CD14-positive monocyte (primary cell): ENCODE data around the gene EXOC8. TPM values are rescaled to one million over a fixed set of nuclear protein-coding genes. Genes with fewer than 3 reads are reported as not detected.

Source experiments
- DNase-seq, 3 donors: peaks; one replicate each; pipeline ENCODE4 v3.0.0-alpha.2; 2011 to 2022
- H2AFZ ChIP-seq: 2 replicates; pipeline ENCODE4 v1.6.0; 2012; ENCODE audit warnings: mild to moderate bottlenecking, low read depth, low read length, inconsistent platforms; ENCODE audit not compliant: insufficient read depth, poor library complexity, severe bottlenecking
- H3K27ac ChIP-seq, 2 donors: 1 replicate in 1 of 2; 2 replicates in 1 of 2; pipeline ENCODE4 v1.5.1; 2012 to 2013; ENCODE audit warnings: low read length in 2 of 2, control low read depth in 1 of 2, inconsistent platforms in 1 of 2, low read depth in 1 of 2, mild to moderate bottlenecking in 1 of 2
- H3K27me3 ChIP-seq, 2 donors: one replicate each; pipeline versions ENCODE4 v1.6.0 to v1.6.1; 2011 to 2013; ENCODE audit warnings: low read length in 2 of 2; ENCODE audit not compliant: control insufficient read depth in 2 of 2, insufficient read depth in 2 of 2
- H3K36me3 ChIP-seq, 2 donors: replicated peaks in 1 of 2; 1 replicate in 1 of 2; 2 replicates in 1 of 2; pipeline versions ENCODE4 v1.5.1 to v1.6.1; 2012 to 2013; ENCODE audit warnings: low read length in 2 of 2, control low read depth in 1 of 2, inconsistent platforms in 1 of 2, mild to moderate bottlenecking in 1 of 2; ENCODE audit not compliant: insufficient read depth in 2 of 2, control insufficient read depth in 1 of 2
- H3K4me1 ChIP-seq, 2 donors: 1 replicate in 1 of 2; 2 replicates in 1 of 2; pipeline versions ENCODE4 v1.5.1 to v1.6.1; 2012 to 2013; ENCODE audit warnings: low read length in 2 of 2, control low read depth in 1 of 2, inconsistent platforms in 1 of 2, mild to moderate bottlenecking in 1 of 2, moderate library complexity in 1 of 2; ENCODE audit not compliant: insufficient read depth in 2 of 2, control insufficient read depth in 1 of 2
- H3K4me2 ChIP-seq: replicated peaks from 2 replicates; pipeline ENCODE3; 2012; ENCODE audit warnings: low read length, moderate library complexity, mild to moderate bottlenecking; ENCODE audit not compliant: poor library complexity, severe bottlenecking; ENCODE audit errors: extremely low read depth
- H3K4me3 ChIP-seq, 3 experiments: fragments of 200-600 bp in 1 of 3; sonication (generic) in 1 of 3; replicated peaks in 1 of 3; 1 replicate in 2 of 3; 2 replicates in 1 of 3; pipeline ENCODE4 v1.5.1; 2011 to 2013; ENCODE audit warnings: low read length in 3 of 3, mild to moderate bottlenecking in 3 of 3, control low read depth in 2 of 3, low read depth in 2 of 3, inconsistent platforms in 1 of 3, moderate library complexity in 1 of 3
- H3K79me2 ChIP-seq: 2 replicates; pipeline ENCODE4 v1.6.0; 2012; ENCODE audit warnings: mild to moderate bottlenecking, control low read depth, inconsistent platforms, low read length, moderate library complexity; ENCODE audit not compliant: insufficient read depth
- H3K9ac ChIP-seq: 2 replicates; pipeline ENCODE4 v1.6.0; 2017; ENCODE audit warnings: low read length, mild to moderate bottlenecking; ENCODE audit not compliant: insufficient read depth, poor library complexity, severe bottlenecking
- H3K9me3 ChIP-seq, 2 donors: replicated peaks in 1 of 2; 1 replicate in 1 of 2; 2 replicates in 1 of 2; pipeline versions ENCODE4 v1.5.1 to v1.6.1; 2012 to 2013; ENCODE audit warnings: low read length in 2 of 2, control low read depth in 1 of 2; ENCODE audit not compliant: control insufficient read depth in 1 of 2, insufficient read depth in 1 of 2
- H4K20me1 ChIP-seq: 2 replicates; pipeline ENCODE4 v1.6.0; 2012; ENCODE audit warnings: mild to moderate bottlenecking, low read length, control low read depth, moderate library complexity; ENCODE audit not compliant: insufficient read depth
- H3K27ac Mint-ChIP-seq, 7 donors: one replicate each; pipeline ENCODE4 v1.8.0; 2020; ENCODE audit warnings: mild to moderate bottlenecking in 7 of 7, mixed read lengths in 7 of 7, moderate library complexity in 6 of 7, inconsistent platforms in 2 of 7
- H3K27me3 Mint-ChIP-seq, 3 donors: one replicate each; pipeline ENCODE4 v1.8.0; 2021 to 2022; ENCODE audit warnings: low read depth in 3 of 3, mild to moderate bottlenecking in 3 of 3, mixed read lengths in 3 of 3, moderate library complexity in 3 of 3, inconsistent platforms in 1 of 3
- H3K36me3 Mint-ChIP-seq, 2 donors: one replicate each; pipeline ENCODE4 v1.8.0; 2020; ENCODE audit warnings: mixed read lengths in 2 of 2, inconsistent platforms in 1 of 2, mild to moderate bottlenecking in 1 of 2
- H3K4me1 Mint-ChIP-seq: one replicate; pipeline ENCODE4 v1.8.0; 2020; ENCODE audit warnings: mild to moderate bottlenecking, mixed read lengths
- H3K4me3 Mint-ChIP-seq, 2 donors: one replicate each; pipeline ENCODE4 v1.8.0; 2020; ENCODE audit warnings: mild to moderate bottlenecking in 2 of 2, mixed read lengths in 2 of 2, moderate library complexity in 1 of 2
- H3K9me3 Mint-ChIP-seq, 7 donors: one replicate each; pipeline ENCODE4 v1.8.0; 2020 to 2022; ENCODE audit warnings: mixed read lengths in 7 of 7, mild to moderate bottlenecking in 6 of 7, moderate library complexity in 6 of 7, inconsistent platforms in 2 of 7
- WGBS: methylation state at CpG from one replicate; pipeline ENCODE4 v1.1.5; 2013; ENCODE audit warnings: missing lambda C conversion rate; ENCODE audit not compliant: insufficient coverage; 5-methylcytosine and 5-hydroxymethylcytosine counted together
- intact Hi-C, 2 donors: fragments of 100-400 bp; cut with micrococcal nuclease; formaldehyde crosslinking; loops; one replicate each; pipeline versions ENCODE4 v1.15.0 to v1.15.1; 2023
- polyA plus RNA-seq, 3 donors: library from polyadenylated mRNA; depleted of rRNA in 1 of 3; unstranded in 2 of 3; stranded (reverse) in 1 of 3; fragments of 300-500 nt in 2 of 3; fragments of >200 nt in 1 of 3; fragmentation: Illumina TruSeq in 2 of 3; gene quantifications; 1 replicate in 2 of 3; 2 replicates in 1 of 3; pipeline ENCODE4 v1.2.3, GENCODE V29; 2012 to 2021
- TF ChIP-seq, protein P1 (sequence below): fragments of 200-600 bp; IDR thresholded peaks from one replicate; pipeline ENCODE4 v1.8.0; 2022; ENCODE audit warnings: antibody characterized with exemption, mild to moderate bottlenecking

Gene EXOC8
- polyA plus RNA-seq, 3 donors = 2.8 to 7.8 (median 3.1) TPM

GRCh38 chr1:231324660-231325059 is 13.0 kb downstream of the EXOC8 start:
- Histone ChIP-seq H3K79me2 (no peaks in the 10 kb centered on the region), H3K9ac (no peak overlapping the region), H4K20me1 (peaks cover 9% of the 10 kb centered on the region), H3K4me3 (no peak overlapping the region), H3K4me1 (no peaks in the 10 kb centered on the region), H3K9me3 (no peaks in the 10 kb centered on the region), H3K36me3 (no peaks in the 10 kb centered on the region), H3K27me3 (no peaks in the 10 kb centered on the region), H3K4me2 (no peak overlapping the region), H2AFZ (no peak overlapping the region), H3K27ac (no peak overlapping the region)
- H3K27me3 Mint-ChIP-seq = no peaks in the 10 kb centered on the region
- H3K27ac Mint-ChIP-seq = no peak overlapping the region
- peaks cover 2 to 4% of the 10 kb centered on the region in 2 donors for H3K36me3 Mint-ChIP-seq
- TF ChIP-seq, protein P1, sequence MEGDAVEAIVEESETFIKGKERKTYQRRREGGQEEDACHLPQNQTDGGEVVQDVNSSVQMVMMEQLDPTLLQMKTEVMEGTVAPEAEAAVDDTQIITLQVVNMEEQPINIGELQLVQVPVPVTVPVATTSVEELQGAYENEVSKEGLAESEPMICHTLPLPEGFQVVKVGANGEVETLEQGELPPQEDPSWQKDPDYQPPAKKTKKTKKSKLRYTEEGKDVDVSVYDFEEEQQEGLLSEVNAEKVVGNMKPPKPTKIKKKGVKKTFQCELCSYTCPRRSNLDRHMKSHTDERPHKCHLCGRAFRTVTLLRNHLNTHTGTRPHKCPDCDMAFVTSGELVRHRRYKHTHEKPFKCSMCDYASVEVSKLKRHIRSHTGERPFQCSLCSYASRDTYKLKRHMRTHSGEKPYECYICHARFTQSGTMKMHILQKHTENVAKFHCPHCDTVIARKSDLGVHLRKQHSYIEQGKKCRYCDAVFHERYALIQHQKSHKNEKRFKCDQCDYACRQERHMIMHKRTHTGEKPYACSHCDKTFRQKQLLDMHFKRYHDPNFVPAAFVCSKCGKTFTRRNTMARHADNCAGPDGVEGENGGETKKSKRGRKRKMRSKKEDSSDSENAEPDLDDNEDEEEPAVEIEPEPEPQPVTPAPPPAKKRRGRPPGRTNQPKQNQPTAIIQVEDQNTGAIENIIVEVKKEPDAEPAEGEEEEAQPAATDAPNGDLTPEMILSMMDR = no peak
- DNase-seq = no peak
- H3K4me1 Mint-ChIP-seq = no peaks in the 10 kb centered on the region
- H3K4me3 Mint-ChIP-seq = no peak overlapping the region
- 100% methylated on average over 1 of the region's 5 CpGs for WGBS
- intact Hi-C loops = no loop called here
- peaks cover 0 to 5% (median 0%) of the 10 kb centered on the region in 7 donors for H3K9me3 Mint-ChIP-seq

- no peak overlapping the region for H3K27ac Mint-ChIP-seq
- intact Hi-C loops = no loop called here
- no peaks in the 10 kb centered on the region for H3K4me1 Mint-ChIP-seq
- H3K9me3 Mint-ChIP-seq = peaks cover 0 to 6% (median 0%) of the 10 kb centered on the region in 7 donors
- TF ChIP-seq, protein P1 = peak; percentile 16
- H3K27me3 Mint-ChIP-seq = no peaks in the 10 kb centered on the region
- Histone ChIP-seq H3K9ac (no peak overlapping the region), H3K79me2 (no peaks in the 10 kb centered on the region), H3K9me3 (peaks cover 0 to under 1% of the 10 kb centered on the region in 2 donors), H4K20me1 (no peaks in the 10 kb centered on the region), H3K4me2 (no peak overlapping the region), H3K36me3 (no peaks in the 10 kb centered on the region), H3K27ac (no peak overlapping the region), H3K4me1 (no peaks in the 10 kb centered on the region), H3K27me3 (no peaks in the 10 kb centered on the region), H2AFZ (no peak overlapping the region), H3K4me3 (no peak overlapping the region)
- no peaks in the 10 kb centered on the region for H3K36me3 Mint-ChIP-seq
- DNase-seq = no peak
- no peak overlapping the region for H3K4me3 Mint-ChIP-seq
- WGBS = 84% methylated on average over 5 of the region's 7 CpGs
These were observed 14.6 kb downstream of the EXOC8 start for GRCh38 chr1:231322880-231323530.
